GM13976 (cell line): Measurements from ENCODE around the gene KIF21B.

Source experiments
- DNase-seq: peaks from one replicate; pipeline ENCODE4 v3.0.0; 2012; ENCODE audit warnings: low spot score
- CTCF ChIP-seq: IDR thresholded peaks from 2 replicates; pipeline ENCODE4 v1.5.1; 2012; ENCODE audit warnings: borderline replicate concordance, mild to moderate bottlenecking; ENCODE audit not compliant: insufficient read depth; ENCODE audit errors: extremely low read depth, missing control alignments, control extremely low read depth
- in situ Hi-C: fragments of 300-500 bp; cut with MboI; formaldehyde crosslinking; loops from one replicate; pipeline ENCODE4 v1.12.0; 2022; ENCODE audit warnings: low sequenced_read_pairs, mixed read lengths, inconsistent platforms; ENCODE audit not compliant: unreplicated experiment

The KIF21B gene

GRCh38 chr1:200974711-200975110 is 48.8 kb downstream of the KIF21B start:
- TF ChIP-seq CTCF: no peak
- no peak for DNase-seq
- in situ Hi-C loops: loop anchor here (5.0 kb wide), 1 partner anchor 68 kb away; no protein-coding TSS in a partner anchor

GRCh38 chr1:200973937-200974657 is 49.4 kb downstream of the KIF21B start:
- in situ Hi-C loops: no loop called here
- no peak for TF ChIP-seq CTCF
- no peak for DNase-seq

- no peak for TF ChIP-seq CTCF
- in situ Hi-C loops: no loop called here
- DNase-seq: no peak
Measured at GRCh38 chr1:200972985-200973742, 50.4 kb downstream of the KIF21B start.

- in situ Hi-C loops: no loop called here
- peak; percentile 66 for TF ChIP-seq CTCF
Measured at GRCh38 chr1:200971955-200972711, 51.4 kb downstream of the KIF21B start.

GRCh38 chr1:200971428-200971903 is 52.0 kb downstream of the KIF21B start:
- in situ Hi-C loops: no loop called here
- no peak for TF ChIP-seq CTCF
- peak; percentile 81 for DNase-seq

More at GRCh38 chr1:200971955-200972711, 51.4 kb downstream of the KIF21B start:
- peak; percentile 82 for DNase-seq

- in situ Hi-C loops: no loop called here
- DNase-seq: no peak
- TF ChIP-seq CTCF: no peak
Measured at GRCh38 chr1:200970771-200971427, 52.6 kb downstream of the KIF21B start.
